Gastroesophageal sphincter (tissue), 4 donors: Measurements from ENCODE around the gene CASKIN1. TPM values are rescaled to one million over a fixed set of nuclear protein-coding genes. Genes with fewer than 3 reads are reported as not detected.
A peak's percentile ranks its signal among the peaks of the same experiment; 100 is the strongest.
"Not testable (repeated sequence)": the region's sequence is repeated elsewhere in the genome, so short reads cannot be mapped to it uniquely, and the experiment has no call there.

Source experiments
- ATAC-seq: fragments of 150-250 bp; one replicate; pipeline ENCODE4 v1.9.1; 2016; ENCODE audit warnings: mild to moderate bottlenecking, moderate library complexity
- H3K27ac ChIP-seq, 4 donors: fragments of 200-600 bp; sonication (generic) in 3 of 4; 1 replicate in 3 of 4; 2 replicates in 1 of 4; pipeline ENCODE4 v1.5.1; 2016 to 2019
- H3K27me3 ChIP-seq: fragments of 200-600 bp; sonication (generic); one replicate; pipeline ENCODE4 v1.5.1; 2019
- H3K36me3 ChIP-seq, 2 donors: fragments of 200-600 bp; sonication (generic); one replicate each; pipeline ENCODE4 v1.5.1; 2019; ENCODE audit warnings: control low read depth in 1 of 2
- H3K4me1 ChIP-seq, 3 donors: fragments of 200-600 bp; sonication (generic); 1 replicate in 2 of 3; 2 replicates in 1 of 3; pipeline ENCODE4 v1.5.1; 2016 to 2019; ENCODE audit warnings: control low read depth in 2 of 3
- H3K4me3 ChIP-seq, 2 donors: fragments of 200-600 bp; sonication (generic); one replicate each; pipeline ENCODE4 v1.5.1; 2019; ENCODE audit warnings: mild to moderate bottlenecking in 1 of 2, moderate library complexity in 1 of 2
- H3K9me3 ChIP-seq, 3 donors: fragments of 200-600 bp; sonication (generic); one replicate each; pipeline ENCODE4 v1.5.1; 2017 to 2019; ENCODE audit warnings: control low read depth in 2 of 3
- CTCF ChIP-seq, 4 experiments: fragments of 200-600 bp in 2 of 4; fragments of 450-650 bp in 2 of 4; sonication (generic) in 1 of 4; IDR thresholded peaks; one replicate each; pipeline ENCODE4 v1.5.1; 2017 to 2019; ENCODE audit warnings: antibody characterized with exemption in 4 of 4, mild to moderate bottlenecking in 2 of 4, moderate library complexity in 2 of 4
- EP300 ChIP-seq: sonication (generic); formaldehyde crosslinking; IDR thresholded peaks from one replicate; pipeline ENCODE4 v1.6.1; 2017; ENCODE audit warnings: antibody characterized with exemption, mild to moderate bottlenecking
- POLR2A ChIP-seq, 2 donors: fragments of 450-650 bp; IDR thresholded peaks; one replicate each; pipeline ENCODE4 v1.6.1; 2017; ENCODE audit warnings: antibody characterized with exemption in 2 of 2, mild to moderate bottlenecking in 2 of 2, moderate library complexity in 1 of 2
- POLR2AphosphoS5 ChIP-seq: sonication (generic); formaldehyde crosslinking; IDR thresholded peaks from one replicate; pipeline ENCODE4 v1.6.1; 2017; ENCODE audit warnings: antibody characterized with exemption
- WGBS, 2 donors: methylation state at CpG; one replicate each; pipeline ENCODE4 v1.1.5; 2018; ENCODE audit warnings: low coverage in 1 of 2; 5-methylcytosine and 5-hydroxymethylcytosine counted together
- total RNA-seq, 4 donors: library from RNA; depleted of rRNA; stranded (reverse); fragments of >200 nt; gene quantifications; one replicate each; pipeline ENCODE4 v1.1.0, GENCODE V29; 2016

Gene CASKIN1
- total RNA-seq, 4 donors from 2014 or later, result 0.27 to 0.35 TPM; not detected in 2

- ATAC-seq, result peak; percentile 93
- Histone ChIP-seq H3K4me1 (peaks cover 0 to 27% (median 14%) of the 10 kb centered on the region in 3 donors), H3K27ac (peak within 1 kb of the TSS; percentile 94 to 100 (median 98)), H3K27me3 (no peaks in the 10 kb centered on the region), H3K4me3 (peak within 1 kb of the TSS; percentile 78 to 87), H3K36me3 (peaks cover 0 to 37% of the 10 kb centered on the region in 2 donors), H3K9me3 (no peaks in the 10 kb centered on the region)
- TF ChIP-seq EP300 (no peak), POLR2A (IDR thresholded peaks at IDR 0.05) (peak; percentile 89), POLR2AphosphoS5 (peak; percentile 92), CTCF (IDR thresholded peaks at IDR 0.05) (peak in 1 of 4 experiments; percentile 41)
- WGBS, 2 donors, result 3 to 4% methylated on average over 5 to 12 of the region's 93 CpGs
Observed at GRCh38 chr16:2205104-2205966, 8.9 kb upstream of the CASKIN1 start, which contains the start of gene MLST8. Gene MLST8 (plus strand): TSS chr16:2205454. CDS start chr16:2206086, 632 bp downstream.

- no peaks in the 10 kb centered on the region for H3K27me3 ChIP-seq
- H3K9me3 ChIP-seq, result no peaks in the 10 kb centered on the region
- no peak for TF ChIP-seq EP300
- TF ChIP-seq POLR2AphosphoS5, result no peak
- no peak for TF ChIP-seq POLR2A (IDR thresholded peaks at IDR 0.05)
- no peak for TF ChIP-seq CTCF (IDR thresholded peaks at IDR 0.05)
- ATAC-seq, result no peak
- H3K4me3 ChIP-seq, result peak overlapping the region; percentile 78 to 87
- 64 to 74% methylated on average over 6 to 9 of the region's 13 CpGs for WGBS, 2 donors
- peaks cover 0 to 32% of the 10 kb centered on the region in 2 donors for H3K36me3 ChIP-seq
- H3K27ac ChIP-seq, result peak overlapping the region; percentile 94 to 100 (median 98)
- peaks cover 0 to 27% (median 14%) of the 10 kb centered on the region in 3 donors for H3K4me1 ChIP-seq
Observed at GRCh38 chr16:2204416-2205103, 8.2 kb upstream of the CASKIN1 start.

GRCh38 chr16:2203119-2203688 is 6.8 kb upstream of the CASKIN1 start:
- H3K27me3 ChIP-seq, H3K27ac ChIP-seq, H3K9me3 ChIP-seq, ATAC-seq, H3K4me3 ChIP-seq: not testable (repeated sequence)
- 72 to 92% methylated on average over 3 to 6 of the region's 8 CpGs for WGBS, 2 donors
- peaks cover 0 to 18% of the 10 kb centered on the region in 2 donors for H3K36me3 ChIP-seq
- H3K4me1 ChIP-seq, result peaks cover 0 to 27% (median 14%) of the 10 kb centered on the region in 3 donors

- Histone ChIP-seq H3K4me3 (no peak overlapping the region), H3K27me3 (peaks cover 31% of the 10 kb centered on the region), H3K36me3 (no peaks in the 10 kb centered on the region), H3K9me3 (no peaks in the 10 kb centered on the region), H3K4me1 (peaks cover 0 to 24% (median 12%) of the 10 kb centered on the region in 3 donors), H3K27ac (no peak overlapping the region)
- WGBS, 2 donors, result 100% methylated on average over 2 of the region's 6 CpGs; no CpG with 5 or more reads in 1 of the 2 donors
- TF ChIP-seq POLR2AphosphoS5 (no peak), POLR2A (IDR thresholded peaks at IDR 0.05) (no peak), EP300 (no peak), CTCF (IDR thresholded peaks at IDR 0.05) (no peak)
- no peak for ATAC-seq
Observed at GRCh38 chr16:2200313-2200712, 3.9 kb upstream of the CASKIN1 start.

- no peaks in the 10 kb centered on the region for H3K9me3 ChIP-seq
- H3K4me1 ChIP-seq, result peaks cover 0 to 25% (median 10%) of the 10 kb centered on the region in 3 donors
- no CpG with 5 or more reads among the region's 14 CpGs for WGBS, 2 donors
- H3K27me3 ChIP-seq, result peaks cover 37% of the 10 kb centered on the region
- no peak for TF ChIP-seq CTCF (IDR thresholded peaks at IDR 0.05)
- TF ChIP-seq EP300, result no peak
- TF ChIP-seq POLR2AphosphoS5, result no peak
- no peak overlapping the region for H3K4me3 ChIP-seq
- no peaks in the 10 kb centered on the region for H3K36me3 ChIP-seq
- no peak for ATAC-seq
- no peak overlapping the region for H3K27ac ChIP-seq
Observed at GRCh38 chr16:2199621-2200139, 3.3 kb upstream of the CASKIN1 start.
